GM10847 (cell line): ENCODE measurements around the gene FMN1.

ENCODE experiments used
- POLR2A ChIP-seq: IDR thresholded peaks from 2 replicates; pipeline ENCODE4 v1.6.1; 2011; ENCODE audit not compliant: insufficient read length; ENCODE audit errors: extremely low read depth

FMN1 gene

DNA sequence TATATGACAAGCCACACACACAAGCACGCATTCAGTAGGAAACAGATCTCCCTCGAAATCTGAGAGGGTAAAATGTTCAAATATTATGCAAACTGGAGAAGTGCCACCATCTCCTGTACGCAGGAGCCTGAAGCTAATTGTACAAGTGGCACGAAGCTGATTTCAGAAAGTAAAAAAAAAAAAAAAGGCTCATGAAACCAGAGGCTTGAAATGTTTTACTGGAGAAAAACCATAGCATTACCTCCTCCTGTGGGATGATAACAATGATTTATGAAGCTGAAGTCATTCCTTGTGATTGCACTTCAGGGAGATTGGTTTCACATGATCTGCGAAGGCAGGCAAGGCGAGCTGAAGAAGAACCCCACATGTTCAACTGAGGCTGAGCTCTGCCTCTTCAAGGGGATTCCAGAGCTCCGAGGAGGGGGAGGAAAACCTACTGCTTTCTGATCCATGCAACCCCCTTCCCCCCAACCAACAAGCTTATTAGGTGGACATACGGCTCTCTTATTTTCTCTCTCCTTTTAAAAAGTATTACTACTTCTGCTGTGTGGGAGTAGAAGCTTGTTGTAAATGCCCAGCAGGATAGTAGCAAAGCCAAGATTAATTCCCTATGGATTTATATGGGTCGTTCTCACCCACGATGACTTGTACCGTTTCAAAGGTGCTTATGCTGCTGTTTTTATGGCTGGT, 375.6 kb downstream of the FMN1 start:
- no peak for TF ChIP-seq POLR2A

DNA sequence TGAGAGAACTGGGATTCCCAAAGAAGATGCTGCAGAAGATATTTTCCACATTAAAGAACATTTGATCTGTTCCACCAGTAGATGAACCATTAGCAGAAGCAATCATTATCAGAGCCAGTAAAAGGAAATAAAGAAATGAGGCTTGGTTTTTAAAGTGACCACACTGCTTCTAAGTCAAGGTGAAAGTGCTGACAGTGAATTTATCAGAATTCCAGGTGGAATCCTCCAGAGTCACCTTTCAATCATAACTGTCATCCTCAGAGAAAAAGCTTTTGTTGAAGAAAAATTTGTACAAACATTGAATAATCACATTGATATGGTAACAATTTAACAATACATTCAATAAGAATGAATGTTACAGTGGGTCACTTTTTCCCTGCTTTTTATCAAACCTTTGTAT, 376.9 kb downstream of the FMN1 start:
- no peak for TF ChIP-seq POLR2A

- no peak for TF ChIP-seq POLR2A
Observed at GRCh38 chr15:32807331-32807730, 387.2 kb downstream of the FMN1 start.

- TF ChIP-seq POLR2A: no peak
Observed at GRCh38 chr15:32803631-32804030, 390.9 kb downstream of the FMN1 start.

DNA sequence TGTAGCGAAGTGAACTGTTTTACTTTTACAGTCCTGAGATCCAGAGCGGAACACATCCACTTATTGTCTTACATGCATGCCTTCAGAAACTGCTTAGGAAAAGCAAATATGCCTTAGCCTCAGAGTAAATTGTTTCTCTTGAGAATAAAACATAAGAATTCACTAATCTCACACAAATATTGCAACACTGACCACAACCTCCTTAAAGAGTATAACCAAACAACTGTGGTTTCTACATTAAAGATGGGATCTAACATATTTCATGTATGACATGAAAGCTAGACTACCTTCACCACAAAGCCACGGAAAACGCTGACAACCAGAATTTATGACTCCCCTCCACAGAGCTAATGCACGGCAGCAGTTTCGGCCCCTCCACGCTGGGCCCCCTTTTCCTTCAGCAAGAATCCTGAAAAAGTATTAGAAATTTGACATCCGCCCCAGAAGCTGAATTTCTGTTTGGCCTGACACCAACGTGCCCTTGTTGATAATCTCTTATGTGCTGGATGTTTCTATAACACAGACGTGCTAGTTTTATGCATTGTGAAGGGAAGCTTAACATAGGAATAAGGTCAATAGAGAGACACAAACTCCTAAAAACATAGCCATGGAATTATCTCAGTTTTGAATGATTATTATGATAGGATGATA, 392.1 kb downstream of the FMN1 start:
- no peak for TF ChIP-seq POLR2A

DNA sequence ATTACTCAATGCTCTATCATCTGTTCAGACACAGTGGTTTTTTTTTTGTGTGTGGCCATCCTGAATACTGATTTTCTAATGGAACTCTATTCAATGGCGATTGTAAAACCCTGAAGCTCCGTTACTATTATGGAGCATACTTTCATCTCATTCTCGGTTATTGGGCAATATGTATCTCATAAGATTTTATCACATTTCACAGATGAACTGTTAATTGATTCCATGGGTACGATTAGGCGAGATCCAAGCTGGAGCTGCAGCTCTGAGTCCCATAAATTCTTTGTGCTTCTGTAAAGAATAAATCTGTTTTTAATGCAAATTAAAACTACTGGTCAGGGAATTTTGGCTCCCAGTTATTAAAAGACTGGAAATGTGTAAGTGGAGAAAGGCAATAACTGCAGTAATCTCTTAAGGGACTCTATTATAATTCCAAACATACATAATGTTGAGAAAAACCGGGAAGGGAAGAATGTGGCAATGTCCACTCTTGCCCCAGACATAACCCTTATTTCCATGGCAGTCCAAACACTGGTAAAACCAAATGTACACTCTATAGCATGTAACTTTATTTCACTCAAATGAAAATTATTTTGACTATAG, 394.5 kb downstream of the FMN1 start:
- no peak for TF ChIP-seq POLR2A

DNA sequence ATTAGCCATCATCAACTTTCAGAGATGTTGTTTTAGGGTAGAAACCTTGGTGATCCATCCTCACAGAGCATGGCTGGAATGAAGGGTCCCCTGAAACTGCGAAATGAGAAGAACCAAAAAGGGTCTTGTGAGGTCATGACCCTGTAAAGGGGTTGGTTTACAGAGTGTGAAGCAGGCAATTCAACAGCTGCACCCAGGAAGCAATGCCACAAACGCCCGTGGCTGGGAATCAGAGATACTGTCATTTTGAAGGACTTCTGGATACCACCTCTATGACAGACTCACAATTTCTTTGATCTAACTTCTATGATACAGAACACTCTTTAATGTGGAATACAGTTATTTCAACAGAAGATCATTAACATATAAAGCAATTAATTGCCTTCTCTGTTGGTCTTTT, 397.7 kb downstream of the FMN1 start:
- TF ChIP-seq POLR2A: no peak

DNA sequence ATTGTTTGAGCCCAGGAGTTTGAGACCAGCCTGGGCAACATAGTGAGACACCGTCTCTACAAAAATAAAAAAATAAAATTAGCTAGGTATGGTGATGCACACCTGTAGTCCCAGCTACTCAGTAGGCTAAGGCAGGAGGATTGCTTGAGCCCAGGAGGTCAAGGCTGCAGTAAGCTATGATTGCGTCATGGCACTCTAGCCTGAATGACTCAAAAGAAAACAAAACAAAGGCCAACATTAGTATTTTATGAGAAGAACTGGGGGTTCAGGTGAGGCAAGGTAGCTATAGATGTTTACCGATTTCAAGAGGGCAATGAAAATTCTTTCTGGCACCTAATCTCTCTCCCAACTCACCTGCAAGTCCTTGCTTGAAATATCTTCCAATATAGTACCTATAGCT, 399.5 kb downstream of the FMN1 start:
- no peak for TF ChIP-seq POLR2A

GRCh38 chr15:32792436-32792835, 402.1 kb downstream of the FMN1 start:
- TF ChIP-seq POLR2A: no peak

- TF ChIP-seq POLR2A: no peak
Observed at GRCh38 chr15:32790352-32790999, 404.0 kb downstream of the FMN1 start.

- no peak for TF ChIP-seq POLR2A
Observed at GRCh38 chr15:32787949-32788348, 406.6 kb downstream of the FMN1 start.

- no peak for TF ChIP-seq POLR2A
Observed at GRCh38 chr15:32786906-32787305, 407.6 kb downstream of the FMN1 start.

GRCh38 chr15:32784581-32784980, 409.9 kb downstream of the FMN1 start:
- TF ChIP-seq POLR2A: no peak

- TF ChIP-seq POLR2A: no peak
Observed at GRCh38 chr15:32781781-32782180, 412.7 kb downstream of the FMN1 start.

- no peak for TF ChIP-seq POLR2A
Observed at GRCh38 chr15:32778391-32779176, 415.9 kb downstream of the FMN1 start.
